Measurements from ENCODE around the gene CATSPERZ.

- TF ChIP-seq EP300 (conservative IDR thresholded peaks at IDR 0.05; ENCODE audit: poor library complexity, severe bottlenecking) = no peak
- TF ChIP-seq, protein P1, sequence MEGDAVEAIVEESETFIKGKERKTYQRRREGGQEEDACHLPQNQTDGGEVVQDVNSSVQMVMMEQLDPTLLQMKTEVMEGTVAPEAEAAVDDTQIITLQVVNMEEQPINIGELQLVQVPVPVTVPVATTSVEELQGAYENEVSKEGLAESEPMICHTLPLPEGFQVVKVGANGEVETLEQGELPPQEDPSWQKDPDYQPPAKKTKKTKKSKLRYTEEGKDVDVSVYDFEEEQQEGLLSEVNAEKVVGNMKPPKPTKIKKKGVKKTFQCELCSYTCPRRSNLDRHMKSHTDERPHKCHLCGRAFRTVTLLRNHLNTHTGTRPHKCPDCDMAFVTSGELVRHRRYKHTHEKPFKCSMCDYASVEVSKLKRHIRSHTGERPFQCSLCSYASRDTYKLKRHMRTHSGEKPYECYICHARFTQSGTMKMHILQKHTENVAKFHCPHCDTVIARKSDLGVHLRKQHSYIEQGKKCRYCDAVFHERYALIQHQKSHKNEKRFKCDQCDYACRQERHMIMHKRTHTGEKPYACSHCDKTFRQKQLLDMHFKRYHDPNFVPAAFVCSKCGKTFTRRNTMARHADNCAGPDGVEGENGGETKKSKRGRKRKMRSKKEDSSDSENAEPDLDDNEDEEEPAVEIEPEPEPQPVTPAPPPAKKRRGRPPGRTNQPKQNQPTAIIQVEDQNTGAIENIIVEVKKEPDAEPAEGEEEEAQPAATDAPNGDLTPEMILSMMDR (IDR thresholded peaks at IDR 0.05; ENCODE audit: poor library complexity, severe bottlenecking) = no peak
Measured at GRCh38 chr11:64314146-64314804, 14.1 kb downstream of the CATSPERZ start.

Data from neural cell (in vitro differentiated cells).